SKM-1 treated with dmso at 0.1 percent for 144 hours (cell line): ENCODE data around the gene STAMBPL1.
"Not testable (repeated sequence)": the region's sequence is repeated elsewhere in the genome, so short reads cannot be mapped to it uniquely, and the experiment has no call there.

Experiments used
- DNase-seq: peaks from one replicate; lab custom pipeline; 2025; ENCODE audit not compliant: unreplicated experiment; lab: John Stamatoyannopoulos, UW

Gene STAMBPL1

GRCh38 chr10:88854684-88855083 is 25.4 kb upstream of the STAMBPL1 start:
- no peak for DNase-seq

- DNase-seq = no peak
Measured at GRCh38 chr10:88857831-88858230, 22.2 kb upstream of the STAMBPL1 start.

DNA sequence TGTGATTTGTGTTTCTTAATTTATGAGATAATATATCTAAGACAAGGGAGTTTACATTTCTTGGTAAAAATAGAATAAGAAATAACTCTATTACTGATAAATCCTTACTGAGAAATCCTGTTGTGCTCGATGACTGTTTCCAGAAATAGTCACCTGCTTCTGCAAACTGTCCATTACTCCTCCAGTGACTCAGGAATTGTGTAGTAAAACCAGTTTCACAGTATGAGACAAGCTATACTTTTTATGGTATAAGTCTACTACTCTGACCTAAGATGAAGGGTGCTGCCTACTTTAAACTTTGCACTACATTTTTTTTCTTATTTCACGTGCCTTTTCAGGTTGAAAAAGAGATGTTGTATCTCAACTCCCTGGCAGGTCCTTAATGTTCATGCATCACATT is 21.6 kb upstream of the STAMBPL1 start:
- no peak for DNase-seq

DNA sequence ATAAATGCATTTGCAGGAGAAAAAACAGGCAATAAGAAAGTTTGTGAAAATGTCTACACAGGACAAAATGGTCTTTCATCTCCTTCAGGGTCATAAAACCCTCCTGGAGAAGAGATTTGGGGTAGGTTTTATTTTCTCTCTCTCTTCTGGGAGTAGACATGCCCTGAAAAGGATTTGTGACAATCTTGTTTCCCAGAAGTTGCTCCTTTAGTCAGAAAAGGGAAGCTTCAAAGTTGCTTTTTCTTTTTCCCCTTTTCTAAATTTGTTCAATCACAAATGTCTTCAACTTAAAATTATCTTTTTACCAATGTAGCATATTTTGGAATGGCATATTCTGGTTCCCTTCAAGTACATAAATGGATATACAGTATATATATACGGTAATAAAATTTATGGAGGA is 19.0 kb upstream of the STAMBPL1 start:
- DNase-seq = no peak

GRCh38 chr10:88865281-88865876 is 14.7 kb upstream of the STAMBPL1 start:
- DNase-seq = peak; percentile 15

GRCh38 chr10:88866454-88866853 is 13.6 kb upstream of the STAMBPL1 start:
- DNase-seq = no peak

- no peak for DNase-seq
Measured at GRCh38 chr10:88870089-88870488, 10.0 kb upstream of the STAMBPL1 start.

DNA sequence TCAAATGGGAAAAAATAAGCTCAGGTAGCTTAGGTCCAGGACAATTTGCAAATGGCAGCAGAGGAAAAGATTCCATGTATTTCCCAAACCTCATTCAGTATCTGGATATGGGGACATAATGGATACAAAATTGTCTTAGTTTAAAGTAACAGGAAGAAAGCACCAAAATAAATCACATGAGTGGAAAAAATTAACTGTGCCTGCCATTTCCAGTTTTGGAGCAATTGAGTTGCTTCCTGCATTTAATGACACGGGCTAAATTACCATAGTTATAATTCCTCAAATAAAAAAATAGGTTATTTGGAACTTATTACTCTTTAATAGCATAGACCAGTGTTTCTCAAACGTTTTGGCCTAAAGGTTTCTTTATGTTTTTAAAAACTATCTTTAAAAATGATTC is 6.3 kb upstream of the STAMBPL1 start:
- no peak for DNase-seq

DNA sequence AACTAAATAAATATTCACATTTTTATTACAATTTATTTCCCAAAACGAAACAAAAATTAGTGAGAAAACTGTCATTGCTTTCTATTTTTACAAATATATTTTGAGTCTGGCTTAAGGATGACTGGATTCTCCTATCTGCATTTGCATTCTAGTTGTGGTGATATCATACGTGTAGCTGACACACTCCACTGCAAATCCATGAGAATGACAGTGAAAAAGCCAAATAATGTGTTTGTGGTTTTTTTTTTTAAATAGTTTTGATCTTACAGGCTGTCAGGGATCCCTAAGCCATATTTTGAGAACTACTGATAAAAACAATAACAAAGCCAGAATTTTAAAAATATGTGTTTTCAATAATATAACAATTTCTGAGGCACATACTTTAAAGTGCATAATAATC is 5.8 kb upstream of the STAMBPL1 start:
- DNase-seq = no peak

- no peak for DNase-seq
Measured at GRCh38 chr10:88875081-88875480, 5.0 kb upstream of the STAMBPL1 start.

DNA sequence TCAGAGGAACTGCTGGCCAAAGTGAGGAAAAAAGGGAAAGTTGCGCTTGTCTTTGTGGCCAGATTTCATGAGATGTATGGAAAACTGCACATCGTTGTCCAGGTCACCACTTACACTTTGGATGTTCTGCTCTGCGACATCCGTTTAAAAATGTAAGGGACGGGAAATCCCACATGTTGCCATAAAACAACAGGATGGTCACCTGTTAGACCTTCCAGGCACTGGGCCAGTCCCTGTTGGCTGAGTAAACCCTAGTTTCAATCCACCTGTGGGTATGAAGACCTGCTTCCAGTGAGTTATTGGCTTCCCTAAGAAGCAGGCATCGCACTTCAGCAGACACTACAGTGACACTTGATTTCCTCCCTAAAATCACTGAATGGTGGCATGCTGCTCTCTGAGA is 2.7 kb upstream of the STAMBPL1 start:
- no peak for DNase-seq

- DNase-seq = peak; percentile 71
Measured at GRCh38 chr10:88880282-88881076, 434 bp downstream of the STAMBPL1 start.

- no peak for DNase-seq
Measured at GRCh38 chr10:88881320-88881719, 1.3 kb downstream of the STAMBPL1 start.

- no peak for DNase-seq
Measured at GRCh38 chr10:88881922-88882645, 2.0 kb downstream of the STAMBPL1 start.

DNA sequence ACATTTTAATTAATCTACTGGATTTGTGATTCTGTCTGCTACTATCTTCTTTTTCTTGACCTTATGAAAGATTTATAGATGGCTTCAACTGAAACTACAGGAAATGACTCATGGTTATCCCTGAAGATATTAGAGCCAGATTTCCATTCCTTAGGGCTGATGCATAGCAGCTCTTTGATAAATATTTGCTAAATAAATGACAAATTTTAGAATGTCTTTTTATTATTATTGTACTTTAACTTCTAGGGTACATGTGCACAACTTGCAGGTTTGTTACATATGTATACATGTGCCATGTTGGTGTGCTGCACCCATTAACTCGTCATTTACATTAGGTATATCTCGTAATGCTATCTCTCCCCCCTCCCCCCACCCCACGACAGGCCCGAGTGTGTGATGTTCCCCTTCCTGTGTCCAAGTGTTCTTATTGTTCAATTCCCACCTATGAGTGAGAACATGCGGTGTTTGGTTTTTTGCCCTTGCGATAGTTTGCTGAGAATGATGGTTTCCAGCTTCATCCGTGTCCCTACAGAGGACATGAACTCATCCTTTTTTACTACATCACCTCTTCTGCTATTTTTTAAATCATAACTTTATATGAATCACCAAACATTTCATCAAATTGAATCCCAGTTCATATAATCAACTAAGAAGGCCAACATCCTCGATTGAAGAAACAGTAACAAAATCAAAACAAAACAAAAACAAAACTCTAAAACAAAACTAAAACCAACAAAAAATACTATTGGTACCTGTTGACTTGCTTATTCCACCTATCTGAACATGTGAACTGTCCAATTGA is 2.8 kb downstream of the STAMBPL1 start:
- not testable (repeated sequence) for DNase-seq

DNA sequence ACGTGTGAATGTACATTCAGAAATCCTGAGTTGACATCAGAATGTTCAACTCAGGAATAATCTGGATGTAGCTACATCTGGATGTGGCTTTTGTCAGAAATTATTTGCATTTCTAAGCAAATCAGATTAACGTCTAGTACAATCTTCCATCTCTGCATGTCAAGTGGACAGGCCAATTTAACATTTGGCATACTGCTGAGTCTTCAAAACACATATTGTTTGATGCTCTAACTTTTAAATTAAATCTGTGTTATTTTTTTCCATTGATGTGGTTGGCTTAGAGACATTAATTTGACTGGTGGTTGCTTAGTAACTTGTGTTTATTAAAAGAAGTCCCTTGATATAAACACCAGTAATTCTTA is 3.4 kb downstream of the STAMBPL1 start:
- DNase-seq = no peak

GRCh38 chr10:88886557-88886956 is 6.5 kb downstream of the STAMBPL1 start:
- no peak for DNase-seq

DNA sequence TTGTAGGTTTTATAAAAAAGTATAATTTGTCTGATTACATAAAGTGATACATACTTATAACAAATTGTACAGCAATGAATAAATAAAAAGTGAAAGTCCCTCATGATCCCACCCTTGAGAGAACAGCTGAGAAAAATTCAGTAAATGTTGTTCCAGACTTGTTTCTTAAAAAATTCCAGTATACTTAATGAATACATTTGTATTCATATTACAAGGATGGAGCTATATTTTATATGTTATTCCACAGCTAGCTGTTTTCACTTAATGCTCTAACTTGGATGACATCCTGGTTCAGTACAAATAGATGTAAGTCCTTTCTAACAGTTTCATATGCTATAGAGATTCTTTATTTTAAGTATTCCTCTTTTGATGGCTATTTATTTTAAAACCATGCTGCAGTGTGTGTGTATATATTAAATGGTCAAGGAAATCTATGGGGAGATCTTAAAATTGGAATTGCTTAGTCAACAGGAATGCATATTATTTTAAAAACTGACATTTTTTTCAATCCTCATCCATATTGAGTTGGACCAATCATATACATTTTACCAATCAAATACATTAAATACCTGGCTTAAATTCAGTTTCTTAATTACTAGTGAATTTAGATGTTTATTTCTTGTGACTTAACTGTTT is 8.9 kb downstream of the STAMBPL1 start:
- no peak for DNase-seq

DNA sequence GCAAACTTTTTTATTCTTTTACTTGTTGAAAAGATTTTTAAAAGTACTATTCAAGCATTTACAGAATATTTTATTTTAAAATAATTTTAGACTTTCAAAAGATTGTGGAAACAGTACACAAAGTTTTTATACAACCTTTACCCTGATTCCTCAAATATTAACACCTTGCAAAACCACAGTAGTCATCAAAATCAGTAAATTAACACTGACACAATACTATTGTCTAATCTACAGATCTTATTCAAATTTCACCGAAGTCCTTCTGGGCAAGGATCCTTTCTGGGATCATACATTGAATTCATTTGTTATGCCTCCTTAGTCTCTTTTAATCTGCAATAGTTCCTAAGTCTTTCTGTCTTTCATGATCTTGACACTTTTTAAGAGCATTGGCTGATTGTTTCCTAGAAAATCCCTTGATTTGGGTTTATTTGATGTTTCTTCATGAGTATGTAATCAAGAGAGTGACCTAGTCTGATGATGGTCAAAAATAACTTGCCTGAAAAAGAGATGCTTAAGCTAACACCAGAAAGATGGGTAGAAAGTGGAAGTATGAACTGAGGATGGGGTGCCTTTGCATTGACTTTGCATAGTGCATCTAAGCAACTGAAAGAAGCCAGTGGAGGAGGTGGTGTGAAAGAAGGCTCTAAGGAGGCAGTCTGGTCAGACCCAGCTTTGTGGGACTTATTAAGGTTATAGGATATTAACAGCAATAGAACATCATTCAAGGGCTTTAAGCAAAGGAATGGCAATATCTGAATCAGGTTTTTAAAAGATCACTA is 9.7 kb downstream of the STAMBPL1 start:
- no peak for DNase-seq
